HEK293 (cell line): ENCODE results near the gene TTC13.

Experiments used
- HIC1 ChIP-seq: fragments of 450-650 bp; formaldehyde crosslinking; IDR thresholded peaks from 2 replicates; pipeline ENCODE4 v1.5.1; 2016; ENCODE audit warnings: missing biosample characterization, missing genetic modification characterization
- KLF17 ChIP-seq: fragments of 450-650 bp; formaldehyde crosslinking; IDR thresholded peaks from 2 replicates; pipeline ENCODE4 v1.5.1; 2016; ENCODE audit warnings: missing biosample characterization, missing genetic modification characterization
- OVOL3 ChIP-seq: fragments of 450-650 bp; formaldehyde crosslinking; IDR thresholded peaks from 2 replicates; pipeline ENCODE4 v1.5.1; 2016; ENCODE audit warnings: missing biosample characterization, missing genetic modification characterization
- SP7 ChIP-seq: fragments of 450-650 bp; formaldehyde crosslinking; IDR thresholded peaks from 2 replicates; pipeline ENCODE4 v1.5.1; 2016; ENCODE audit warnings: missing biosample characterization, missing genetic modification characterization
- ZBTB21 ChIP-seq: fragments of 450-650 bp; formaldehyde crosslinking; IDR thresholded peaks from 2 replicates; pipeline ENCODE4 v1.5.1; 2017; ENCODE audit warnings: missing biosample characterization, missing genetic modification characterization
- ZFHX2 ChIP-seq: fragments of 450-650 bp; formaldehyde crosslinking; conservative IDR thresholded peaks from 2 replicates; pipeline ENCODE4 v1.5.1; 2016; ENCODE audit warnings: missing biosample characterization, missing genetic modification characterization
- ZIC2 ChIP-seq: fragments of 450-650 bp; formaldehyde crosslinking; IDR thresholded peaks from 2 replicates; pipeline ENCODE4 v1.5.1; 2016; ENCODE audit warnings: missing biosample characterization, missing genetic modification characterization
- ZNF10 ChIP-seq: fragments of 450-650 bp; formaldehyde crosslinking; IDR thresholded peaks from 2 replicates; pipeline ENCODE4 v1.5.1; 2017; ENCODE audit warnings: missing biosample characterization, missing genetic modification characterization
- ZNF132 ChIP-seq: fragments of 450-650 bp; formaldehyde crosslinking; IDR thresholded peaks from 2 replicates; pipeline ENCODE4 v1.5.1; 2017; ENCODE audit warnings: missing biosample characterization, missing genetic modification characterization, borderline replicate concordance
- ZNF146 ChIP-seq: fragments of 450-650 bp; formaldehyde crosslinking; IDR thresholded peaks from 2 replicates; pipeline ENCODE4 v1.5.1; 2016; ENCODE audit warnings: missing biosample characterization, missing genetic modification characterization
- ZNF175 ChIP-seq: fragments of 450-650 bp; formaldehyde crosslinking; IDR thresholded peaks from 2 replicates; pipeline ENCODE4 v1.5.1; 2016; ENCODE audit warnings: missing biosample characterization, missing genetic modification characterization
- ZNF184 ChIP-seq: fragments of 450-650 bp; IDR thresholded peaks from 2 replicates; pipeline ENCODE4 v1.5.1; 2018; ENCODE audit warnings: missing biosample characterization, mild to moderate bottlenecking, missing genetic modification characterization
- ZNF211 ChIP-seq: fragments of 450-650 bp; formaldehyde crosslinking; IDR thresholded peaks from 2 replicates; pipeline ENCODE4 v1.5.1; 2016; ENCODE audit warnings: low read depth, missing biosample characterization, missing genetic modification characterization
- ZNF214 ChIP-seq: fragments of 450-650 bp; formaldehyde crosslinking; IDR thresholded peaks from 2 replicates; pipeline ENCODE4 v1.5.1; 2017; ENCODE audit warnings: missing biosample characterization, mild to moderate bottlenecking, missing genetic modification characterization, borderline replicate concordance
- ZNF248 ChIP-seq: fragments of 450-650 bp; formaldehyde crosslinking; IDR thresholded peaks from 2 replicates; pipeline ENCODE4 v1.5.1; 2017; ENCODE audit warnings: missing biosample characterization, missing genetic modification characterization
- ZNF280C ChIP-seq: fragments of 450-650 bp; formaldehyde crosslinking; IDR thresholded peaks from 2 replicates; pipeline ENCODE4 v1.5.1; 2016; ENCODE audit warnings: missing biosample characterization, missing genetic modification characterization
- ZNF280D ChIP-seq: fragments of 450-650 bp; formaldehyde crosslinking; IDR thresholded peaks from 2 replicates; pipeline ENCODE4 v1.5.1; 2016; ENCODE audit warnings: missing biosample characterization, missing genetic modification characterization
- ZNF335 ChIP-seq: fragments of 450-650 bp; formaldehyde crosslinking; conservative IDR thresholded peaks from 2 replicates; pipeline ENCODE4 v1.5.1; 2016; ENCODE audit warnings: missing biosample characterization, missing genetic modification characterization
- ZNF362 ChIP-seq: fragments of 450-650 bp; formaldehyde crosslinking; IDR thresholded peaks from 2 replicates; pipeline ENCODE4 v1.5.1; 2016; ENCODE audit warnings: missing biosample characterization, missing genetic modification characterization
- ZNF37A ChIP-seq: fragments of 450-650 bp; IDR thresholded peaks from 2 replicates; pipeline ENCODE4 v1.5.1; 2018; ENCODE audit warnings: missing biosample characterization, missing genetic modification characterization
- ZNF501 ChIP-seq: fragments of 450-650 bp; formaldehyde crosslinking; IDR thresholded peaks from 2 replicates; pipeline ENCODE4 v1.5.1; 2016; ENCODE audit warnings: missing biosample characterization, missing genetic modification characterization
- ZNF514 ChIP-seq: fragments of 450-650 bp; formaldehyde crosslinking; IDR thresholded peaks from 2 replicates; pipeline ENCODE4 v1.5.1; 2016; ENCODE audit warnings: missing biosample characterization, missing genetic modification characterization
- ZNF544 ChIP-seq: fragments of 450-650 bp; formaldehyde crosslinking; IDR thresholded peaks from 2 replicates; pipeline ENCODE4 v1.5.0; 2017; ENCODE audit warnings: missing biosample characterization, missing genetic modification characterization
- ZNF610 ChIP-seq: fragments of 450-650 bp; formaldehyde crosslinking; IDR thresholded peaks from 2 replicates; pipeline ENCODE4 v1.5.1; 2016; ENCODE audit warnings: missing biosample characterization, missing genetic modification characterization, borderline replicate concordance
- ZNF626 ChIP-seq: fragments of 450-650 bp; sonication (Bioruptor Pico); formaldehyde crosslinking; IDR thresholded peaks from 2 replicates; pipeline ENCODE4 v1.5.1; 2018; ENCODE audit warnings: missing biosample characterization, missing genetic modification characterization, inconsistent platforms
- ZNF660 ChIP-seq: fragments of 450-650 bp; IDR thresholded peaks from 2 replicates; pipeline ENCODE4 v1.5.1; 2018; ENCODE audit warnings: missing biosample characterization, mild to moderate bottlenecking, missing genetic modification characterization
- ZNF664 ChIP-seq: fragments of 450-650 bp; formaldehyde crosslinking; IDR thresholded peaks from 2 replicates; pipeline ENCODE4 v1.5.1; 2016; ENCODE audit warnings: missing biosample characterization, missing genetic modification characterization
- ZNF704 ChIP-seq: fragments of 450-650 bp; formaldehyde crosslinking; IDR thresholded peaks from 2 replicates; pipeline ENCODE4 v1.5.1; 2016; ENCODE audit warnings: missing biosample characterization, missing genetic modification characterization
- ZNF777 ChIP-seq: fragments of 450-650 bp; formaldehyde crosslinking; IDR thresholded peaks from 2 replicates; pipeline ENCODE4 v1.5.1; 2017; ENCODE audit warnings: missing biosample characterization, missing genetic modification characterization, borderline replicate concordance
- ZNF843 ChIP-seq: fragments of 450-650 bp; formaldehyde crosslinking; IDR thresholded peaks from 2 replicates; pipeline ENCODE4 v1.5.1; 2016; ENCODE audit warnings: missing biosample characterization, missing genetic modification characterization

Gene TTC13

GRCh38 chr1:230858918-230859729 is 119.5 kb downstream of the TTC13 start (continued):
- TF ChIP-seq ZNF132 (no peak), ZNF514 (tag by site-specific recombination) (no peak), ZIC2 (tag by site-specific recombination) (peak; percentile 58), ZNF10 (no peak), ZNF146 (tag by site-specific recombination) (no peak), ZNF501 (tag by site-specific recombination) (no peak), ZNF280D (tag by site-specific recombination) (no peak), ZNF248 (tag by site-specific recombination) (no peak), ZNF184 (tag by site-specific recombination) (no peak), ZNF544 (no peak), ZNF610 (tag by site-specific recombination) (no peak), ZNF704 (tag by site-specific recombination) (no peak), ZNF843 (tag by site-specific recombination) (peak; percentile 91), KLF17 (tag by site-specific recombination) (no peak), ZNF211 (tag by site-specific recombination) (no peak), ZBTB21 (tag by site-specific recombination) (no peak), ZNF175 (tag by site-specific recombination) (no peak), ZNF362 (tag by site-specific recombination) (no peak), ZNF660 (tag by site-specific recombination) (no peak), ZNF37A (tag by site-specific recombination) (no peak), ZFHX2 (tag by site-specific recombination) (no peak), ZNF335 (tag by site-specific recombination) (no peak), ZNF777 (tag by site-specific recombination) (no peak), OVOL3 (tag by site-specific recombination) (no peak), ZNF280C (tag by site-specific recombination) (no peak), ZNF664 (tag by site-specific recombination) (no peak), SP7 (tag by site-specific recombination) (no peak), ZNF214 (tag by site-specific recombination) (no peak), ZNF626 (tag by site-specific recombination) (no peak), HIC1 (tag by site-specific recombination) (no peak)
